ENCODE results near the gene RRP1B.

The RRP1B gene

GRCh38 chr21:43626390-43626789, 33.0 kb upstream of the RRP1B start:
- Mint-ChIP-seq H3K27me3 (ENCODE audit: low read depth) (no peaks in the 10 kb centered on the region), H3K4me1 (no peaks in the 10 kb centered on the region), H3K27ac (no peak overlapping the region), H3K9me3 (peaks cover 17% of the 10 kb centered on the region), H3K36me3 (ENCODE audit: low read depth) (peaks cover 30% of the 10 kb centered on the region), H3K4me3 (no peak overlapping the region)
- TF ChIP-seq CTCF (IDR thresholded peaks at IDR 0.05; ENCODE audit: unreplicated experiment in 3 of 3), result no peak

- Mint-ChIP-seq H3K36me3 (ENCODE audit: low read depth) (peaks cover 37% of the 10 kb centered on the region), H3K9me3 (peaks cover 19% of the 10 kb centered on the region), H3K27me3 (ENCODE audit: low read depth) (no peaks in the 10 kb centered on the region), H3K4me1 (no peaks in the 10 kb centered on the region), H3K4me3 (no peak overlapping the region), H3K27ac (no peak overlapping the region)
- TF ChIP-seq CTCF (IDR thresholded peaks at IDR 0.05; ENCODE audit: unreplicated experiment in 3 of 3), result no peak
Observed at GRCh38 chr21:43627527-43627926, 31.8 kb upstream of the RRP1B start.

- H3K27ac Mint-ChIP-seq, result no peak overlapping the region
- no peak for TF ChIP-seq CTCF (IDR thresholded peaks at IDR 0.05; ENCODE audit: unreplicated experiment in 3 of 3)
- peaks cover 37% of the 10 kb centered on the region for H3K36me3 Mint-ChIP-seq (ENCODE audit: low read depth)
- H3K9me3 Mint-ChIP-seq, result peaks cover 19% of the 10 kb centered on the region
- H3K27me3 Mint-ChIP-seq (ENCODE audit: low read depth), result no peaks in the 10 kb centered on the region
- no peaks in the 10 kb centered on the region for H3K4me1 Mint-ChIP-seq
- no peak overlapping the region for H3K4me3 Mint-ChIP-seq
Observed at GRCh38 chr21:43631411-43632107, 27.8 kb upstream of the RRP1B start.

- no peaks in the 10 kb centered on the region for H3K27me3 Mint-ChIP-seq (ENCODE audit: low read depth)
- peaks cover 37% of the 10 kb centered on the region for H3K36me3 Mint-ChIP-seq (ENCODE audit: low read depth)
- no peak for TF ChIP-seq CTCF (IDR thresholded peaks at IDR 0.05; ENCODE audit: unreplicated experiment in 3 of 3)
- H3K27ac Mint-ChIP-seq, result no peak overlapping the region
- H3K9me3 Mint-ChIP-seq, result peaks cover 19% of the 10 kb centered on the region
- no peaks in the 10 kb centered on the region for H3K4me1 Mint-ChIP-seq
- no peak overlapping the region for H3K4me3 Mint-ChIP-seq
Observed at GRCh38 chr21:43632373-43632905, 26.9 kb upstream of the RRP1B start.

- Mint-ChIP-seq H3K9me3 (peaks cover 9% of the 10 kb centered on the region), H3K4me3 (no peak overlapping the region), H3K36me3 (ENCODE audit: low read depth) (peaks cover 19% of the 10 kb centered on the region), H3K27me3 (ENCODE audit: low read depth) (no peaks in the 10 kb centered on the region), H3K27ac (no peak overlapping the region), H3K4me1 (no peaks in the 10 kb centered on the region)
- TF ChIP-seq CTCF (IDR thresholded peaks at IDR 0.05; ENCODE audit: unreplicated experiment in 3 of 3), result no peak
Observed at GRCh38 chr21:43634618-43635017, 24.7 kb upstream of the RRP1B start.

- TF ChIP-seq CTCF (IDR thresholded peaks at IDR 0.05; ENCODE audit: unreplicated experiment in 3 of 3), result no peak
- H3K36me3 Mint-ChIP-seq (ENCODE audit: low read depth), result peaks cover 12% of the 10 kb centered on the region
- no peak overlapping the region for H3K4me3 Mint-ChIP-seq
- H3K4me1 Mint-ChIP-seq, result no peaks in the 10 kb centered on the region
- H3K27me3 Mint-ChIP-seq (ENCODE audit: low read depth), result no peaks in the 10 kb centered on the region
- no peak overlapping the region for H3K27ac Mint-ChIP-seq
- H3K9me3 Mint-ChIP-seq, result peaks cover 6% of the 10 kb centered on the region
Observed at GRCh38 chr21:43635436-43635835, 23.9 kb upstream of the RRP1B start.
